22Rv1 (cell line): ENCODE data around the gene SSH3.

Experiments
- ZFX ChIP-seq: fragments of 450-650 bp; IDR thresholded peaks from 2 replicates; pipeline ENCODE4 v1.6.1; 2017; ENCODE audit warnings: antibody characterized with exemption, borderline replicate concordance
- TF ChIP-seq, protein P1 (sequence below): fragments of 450-650 bp; IDR thresholded peaks from 2 replicates; pipeline ENCODE4 v1.5.1; 2017; ENCODE audit warnings: mild to moderate bottlenecking

DNA sequence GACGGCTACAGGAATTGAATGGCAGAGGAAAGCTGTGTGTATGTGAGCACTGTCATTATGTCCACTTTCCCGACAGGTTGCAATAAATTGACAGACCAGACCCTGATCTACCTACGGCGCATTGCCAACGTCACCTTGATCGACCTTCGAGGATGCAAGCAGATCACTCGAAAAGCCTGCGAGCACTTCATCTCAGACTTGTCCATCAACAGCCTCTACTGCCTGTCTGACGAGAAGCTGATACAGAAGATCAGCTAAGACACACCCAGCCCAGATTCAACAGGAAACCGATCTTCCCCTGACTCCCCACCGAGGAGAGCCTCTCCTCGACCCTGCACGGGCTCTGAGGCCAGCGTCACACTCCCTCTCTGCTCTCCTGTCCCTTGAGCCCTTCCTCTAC lies 48.5 kb upstream of the SSH3 start:
- TF ChIP-seq, protein P1, sequence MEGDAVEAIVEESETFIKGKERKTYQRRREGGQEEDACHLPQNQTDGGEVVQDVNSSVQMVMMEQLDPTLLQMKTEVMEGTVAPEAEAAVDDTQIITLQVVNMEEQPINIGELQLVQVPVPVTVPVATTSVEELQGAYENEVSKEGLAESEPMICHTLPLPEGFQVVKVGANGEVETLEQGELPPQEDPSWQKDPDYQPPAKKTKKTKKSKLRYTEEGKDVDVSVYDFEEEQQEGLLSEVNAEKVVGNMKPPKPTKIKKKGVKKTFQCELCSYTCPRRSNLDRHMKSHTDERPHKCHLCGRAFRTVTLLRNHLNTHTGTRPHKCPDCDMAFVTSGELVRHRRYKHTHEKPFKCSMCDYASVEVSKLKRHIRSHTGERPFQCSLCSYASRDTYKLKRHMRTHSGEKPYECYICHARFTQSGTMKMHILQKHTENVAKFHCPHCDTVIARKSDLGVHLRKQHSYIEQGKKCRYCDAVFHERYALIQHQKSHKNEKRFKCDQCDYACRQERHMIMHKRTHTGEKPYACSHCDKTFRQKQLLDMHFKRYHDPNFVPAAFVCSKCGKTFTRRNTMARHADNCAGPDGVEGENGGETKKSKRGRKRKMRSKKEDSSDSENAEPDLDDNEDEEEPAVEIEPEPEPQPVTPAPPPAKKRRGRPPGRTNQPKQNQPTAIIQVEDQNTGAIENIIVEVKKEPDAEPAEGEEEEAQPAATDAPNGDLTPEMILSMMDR, result no peak
- TF ChIP-seq ZFX, result no peak
